Endothelial cell (in vitro differentiated cells): ENCODE results near the gene NCOA1. TPM values are rescaled to one million over a fixed set of nuclear protein-coding genes. Genes with fewer than 3 reads are reported as not detected.
A peak's percentile ranks its signal among the peaks of the same experiment; 100 is the strongest.

Experiments
- DNase-seq: peaks from one replicate; pipeline ENCODE4 v3.0.0; 2021; ENCODE audit warnings: low spot score
- H3K27ac Mint-ChIP-seq: one replicate; pipeline ENCODE4 v1.8.0; 2021; ENCODE audit warnings: mixed read lengths, inconsistent platforms; ENCODE audit not compliant: unreplicated experiment
- H3K27me3 Mint-ChIP-seq: one replicate; pipeline ENCODE4 v1.8.0; 2021; ENCODE audit warnings: mild to moderate bottlenecking, moderate library complexity, mixed read lengths, inconsistent platforms; ENCODE audit not compliant: unreplicated experiment
- H3K36me3 Mint-ChIP-seq: one replicate; pipeline ENCODE4 v1.8.0; 2021; ENCODE audit warnings: mild to moderate bottlenecking, low read depth, mixed read lengths, inconsistent platforms; ENCODE audit not compliant: unreplicated experiment
- H3K4me1 Mint-ChIP-seq: one replicate; pipeline ENCODE4 v1.8.0; 2021; ENCODE audit warnings: mild to moderate bottlenecking, mixed read lengths, inconsistent platforms; ENCODE audit not compliant: unreplicated experiment
- H3K4me3 Mint-ChIP-seq: one replicate; pipeline ENCODE4 v1.8.0; 2021; ENCODE audit warnings: mild to moderate bottlenecking, mixed read lengths, inconsistent platforms; ENCODE audit not compliant: unreplicated experiment
- H3K9me3 Mint-ChIP-seq: one replicate; pipeline ENCODE4 v1.8.0; 2021; ENCODE audit warnings: mixed read lengths, inconsistent platforms; ENCODE audit not compliant: unreplicated experiment
- total RNA-seq: library from RNA; stranded (reverse); fragmentation: NEBNext Ultra II Directional; extraction: Animal tissue kit (Norgen Biotek cat#: 25700); gene quantifications from one replicate; pipeline ENCODE4 v1.2.1, GENCODE V29; 2021; ENCODE audit not compliant: unreplicated experiment
- TF ChIP-seq, protein P1 (sequence below): fragments of 200-600 bp; sonication (generic); IDR thresholded peaks from one replicate; pipeline ENCODE4 v1.5.0; 2021; ENCODE audit warnings: antibody characterized with exemption; ENCODE audit not compliant: unreplicated experiment

Gene NCOA1
- total RNA-seq, 1 donor from 2014 or later = 47.4 TPM

DNA sequence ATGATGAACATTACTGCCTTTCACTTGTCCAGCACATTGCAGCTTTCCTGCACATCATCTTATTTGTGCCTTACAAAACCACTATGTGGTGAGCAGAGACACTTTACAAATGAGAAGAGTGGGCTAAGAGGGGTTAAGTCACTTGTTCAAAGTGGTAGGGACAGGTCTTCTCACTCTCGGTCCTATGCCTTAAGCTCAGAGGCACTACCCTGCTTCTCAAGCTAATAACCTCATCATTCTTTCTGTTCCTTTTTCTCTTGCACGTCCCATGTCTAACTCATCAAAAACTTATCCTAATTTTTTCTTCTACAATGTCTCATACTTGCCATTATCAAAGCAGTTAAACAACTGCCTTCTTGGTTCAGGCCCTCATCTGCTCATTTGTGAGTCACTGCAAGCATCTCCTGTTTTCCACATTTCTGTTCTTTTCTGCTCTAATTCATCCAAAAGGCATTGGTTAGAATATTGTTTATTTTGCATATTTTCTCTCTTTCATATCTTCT is 21.9 kb upstream of the NCOA1 start:
- TF ChIP-seq, protein P1, sequence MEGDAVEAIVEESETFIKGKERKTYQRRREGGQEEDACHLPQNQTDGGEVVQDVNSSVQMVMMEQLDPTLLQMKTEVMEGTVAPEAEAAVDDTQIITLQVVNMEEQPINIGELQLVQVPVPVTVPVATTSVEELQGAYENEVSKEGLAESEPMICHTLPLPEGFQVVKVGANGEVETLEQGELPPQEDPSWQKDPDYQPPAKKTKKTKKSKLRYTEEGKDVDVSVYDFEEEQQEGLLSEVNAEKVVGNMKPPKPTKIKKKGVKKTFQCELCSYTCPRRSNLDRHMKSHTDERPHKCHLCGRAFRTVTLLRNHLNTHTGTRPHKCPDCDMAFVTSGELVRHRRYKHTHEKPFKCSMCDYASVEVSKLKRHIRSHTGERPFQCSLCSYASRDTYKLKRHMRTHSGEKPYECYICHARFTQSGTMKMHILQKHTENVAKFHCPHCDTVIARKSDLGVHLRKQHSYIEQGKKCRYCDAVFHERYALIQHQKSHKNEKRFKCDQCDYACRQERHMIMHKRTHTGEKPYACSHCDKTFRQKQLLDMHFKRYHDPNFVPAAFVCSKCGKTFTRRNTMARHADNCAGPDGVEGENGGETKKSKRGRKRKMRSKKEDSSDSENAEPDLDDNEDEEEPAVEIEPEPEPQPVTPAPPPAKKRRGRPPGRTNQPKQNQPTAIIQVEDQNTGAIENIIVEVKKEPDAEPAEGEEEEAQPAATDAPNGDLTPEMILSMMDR = no peak
- H3K27me3 Mint-ChIP-seq = no peaks in the 10 kb centered on the region
- no peaks in the 10 kb centered on the region for H3K36me3 Mint-ChIP-seq
- H3K27ac Mint-ChIP-seq = peak overlapping the region; percentile 36
- no peak for DNase-seq
- peaks cover 14% of the 10 kb centered on the region for H3K4me1 Mint-ChIP-seq
- no peak overlapping the region for H3K4me3 Mint-ChIP-seq
- no peaks in the 10 kb centered on the region for H3K9me3 Mint-ChIP-seq

DNA sequence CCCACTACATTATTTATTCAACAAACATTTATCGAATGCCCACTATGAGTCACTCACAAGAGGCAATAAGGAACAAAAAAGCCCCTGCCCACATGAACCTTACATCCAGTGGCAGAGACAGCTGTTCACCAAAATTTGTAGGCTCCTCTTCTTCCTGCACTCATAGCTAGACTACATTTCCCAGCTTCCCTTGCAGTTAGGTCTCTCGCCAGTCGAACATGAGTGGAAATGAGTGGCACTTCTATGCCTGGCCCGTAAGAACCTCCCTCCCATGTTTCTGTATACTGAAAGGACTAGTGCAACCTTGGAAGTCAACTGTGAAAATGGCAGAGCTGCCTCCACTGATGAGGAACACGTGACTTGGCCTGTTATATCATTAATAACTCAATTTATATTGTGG is 19.4 kb upstream of the NCOA1 start:
- peaks cover 14% of the 10 kb centered on the region for H3K4me1 Mint-ChIP-seq
- H3K27me3 Mint-ChIP-seq = no peaks in the 10 kb centered on the region
- H3K9me3 Mint-ChIP-seq = no peaks in the 10 kb centered on the region
- no peak for DNase-seq
- no peaks in the 10 kb centered on the region for H3K36me3 Mint-ChIP-seq
- TF ChIP-seq, protein P1 = no peak
- no peak overlapping the region for H3K4me3 Mint-ChIP-seq
- H3K27ac Mint-ChIP-seq = no peak overlapping the region

DNA sequence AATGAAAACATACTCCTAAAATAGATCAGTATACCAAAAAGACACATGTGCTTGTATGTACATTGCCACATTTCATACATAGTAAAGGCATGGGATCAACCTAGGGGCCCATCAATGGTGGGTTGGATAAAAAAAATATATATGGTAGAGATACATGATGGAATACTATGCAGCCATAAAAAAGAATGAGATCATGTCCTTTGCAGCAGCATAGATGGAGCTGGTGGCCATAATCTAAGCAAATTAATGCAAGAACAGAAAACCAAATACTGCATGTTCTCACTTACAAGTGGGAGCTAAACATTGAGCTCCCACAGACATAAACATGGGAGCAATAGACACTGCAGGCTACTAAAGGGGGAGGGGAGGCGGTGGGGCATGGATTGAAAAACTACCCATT is 18.6 kb upstream of the NCOA1 start:
- Mint-ChIP-seq H3K27ac (no peak overlapping the region), H3K4me1 (peaks cover 7% of the 10 kb centered on the region), H3K27me3 (no peaks in the 10 kb centered on the region), H3K9me3 (no peaks in the 10 kb centered on the region), H3K36me3 (no peaks in the 10 kb centered on the region), H3K4me3 (no peak overlapping the region)
- no peak for DNase-seq
- TF ChIP-seq, protein P1 = no peak

DNA sequence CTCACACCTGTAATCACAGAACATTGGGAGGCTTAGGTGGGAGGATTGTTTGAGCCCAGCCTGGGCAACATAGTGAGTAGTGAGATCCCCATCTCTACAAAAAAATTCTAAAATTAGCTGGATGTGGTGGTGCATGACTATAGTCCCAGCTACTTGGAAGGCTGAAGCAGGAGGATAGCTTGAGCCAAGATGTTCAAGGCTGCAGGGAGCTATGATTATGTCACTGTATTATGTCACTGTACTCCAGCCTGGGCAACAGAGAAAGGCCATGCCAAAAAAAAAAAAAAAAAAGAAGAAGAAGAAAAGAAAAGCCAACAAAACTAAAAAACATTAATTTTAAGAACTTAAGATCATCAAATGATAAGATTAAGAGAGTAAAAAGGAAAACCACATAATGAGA is 17.4 kb upstream of the NCOA1 start:
- Mint-ChIP-seq H3K4me3 (no peak overlapping the region), H3K27ac (no peak overlapping the region), H3K4me1 (peaks cover 3% of the 10 kb centered on the region), H3K27me3 (no peaks in the 10 kb centered on the region), H3K9me3 (no peaks in the 10 kb centered on the region), H3K36me3 (no peaks in the 10 kb centered on the region)
- TF ChIP-seq, protein P1 = no peak
- no peak for DNase-seq

DNA sequence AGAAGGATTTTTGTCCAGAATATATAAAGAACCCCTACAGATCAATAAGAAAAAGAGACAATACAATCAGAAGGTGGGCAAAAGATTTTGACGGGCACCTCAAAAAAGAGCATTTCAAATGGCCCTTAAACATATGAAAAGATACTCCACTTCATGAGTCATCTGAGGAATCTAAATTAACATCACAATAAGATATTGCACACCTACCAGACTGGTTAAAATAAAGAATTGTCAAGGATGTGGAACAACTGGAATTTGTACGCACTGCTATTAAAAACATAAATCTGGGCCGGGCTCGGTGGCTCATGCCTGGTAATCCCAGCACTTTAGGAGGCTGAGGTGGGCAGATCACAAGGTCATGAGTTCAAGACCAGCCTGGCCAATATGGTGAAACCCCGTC is 17.0 kb upstream of the NCOA1 start:
- TF ChIP-seq, protein P1 = no peak
- H3K9me3 Mint-ChIP-seq = no peaks in the 10 kb centered on the region
- no peak for DNase-seq
- peaks cover 3% of the 10 kb centered on the region for H3K4me1 Mint-ChIP-seq
- H3K4me3 Mint-ChIP-seq = no peak overlapping the region
- no peaks in the 10 kb centered on the region for H3K27me3 Mint-ChIP-seq
- no peak overlapping the region for H3K27ac Mint-ChIP-seq
- no peaks in the 10 kb centered on the region for H3K36me3 Mint-ChIP-seq
